Neural cell (in vitro differentiated cells): ENCODE measurements around the gene ADCY7. TPM values are rescaled to one million over a fixed set of nuclear protein-coding genes. Genes with fewer than 3 reads are reported as not detected.

ENCODE experiments used
- H2AFZ ChIP-seq: fragments of 200-600, 300-800 bp; sonication (generic), shearing (Covaris generic); 2 replicates; pipeline ENCODE4 v1.6.0; 2014; ENCODE audit warnings: low read depth, mild to moderate bottlenecking, antibody characterized with exemption, low read length, moderate library complexity
- H3F3A ChIP-seq: fragments of 200-600 bp; shearing (Covaris generic); 2 replicates; pipeline ENCODE4 v1.6.1; 2016; ENCODE audit warnings: mild to moderate bottlenecking, moderate library complexity, mixed read lengths, antibody characterized with exemption, low read length; ENCODE audit not compliant: insufficient read depth, poor library complexity, severe bottlenecking
- H3K27ac ChIP-seq: fragments of 200-600, 300-800 bp; sonication (generic), shearing (Covaris generic); 2 replicates; pipeline ENCODE4 v1.5.1; 2014; ENCODE audit warnings: mild to moderate bottlenecking, low read length, moderate library complexity
- H3K27me3 ChIP-seq: fragments of 300-800, 200-600 bp; sonication (generic), shearing (Covaris generic); 2 replicates; pipeline ENCODE4 v1.6.0; 2014; ENCODE audit warnings: mild to moderate bottlenecking, low read depth, low read length, moderate library complexity; ENCODE audit not compliant: insufficient read depth
- H3K36me3 ChIP-seq: fragments of 300-800, 200-600 bp; sonication (generic), shearing (Covaris generic); 2 replicates; pipeline ENCODE4 v1.5.1; 2014; ENCODE audit warnings: mild to moderate bottlenecking, antibody characterized with exemption, low read length, moderate library complexity; ENCODE audit not compliant: insufficient read depth
- H3K4me2 ChIP-seq: fragments of 300-800, 200-600 bp; sonication (generic), shearing (Covaris generic); 2 replicates; pipeline ENCODE4 v1.6.0; 2014; ENCODE audit warnings: mild to moderate bottlenecking, low read length
- H3K4me3 ChIP-seq: fragments of 300-800, 200-600 bp; sonication (generic), shearing (Covaris generic); 2 replicates; pipeline ENCODE4 v1.5.1; 2014; ENCODE audit warnings: mild to moderate bottlenecking, low read length, moderate library complexity
- H3K79me2 ChIP-seq: fragments of 200-600 bp; shearing (Covaris generic); replicated peaks from 2 replicates; pipeline ENCODE4 v1.6.0; 2014; ENCODE audit warnings: mild to moderate bottlenecking, low read length, moderate library complexity; ENCODE audit not compliant: insufficient read depth
- H3K9ac ChIP-seq: fragments of 300-800, 200-600 bp; sonication (generic), shearing (Covaris generic); 2 replicates; pipeline ENCODE4 v1.6.1; 2016; ENCODE audit warnings: mild to moderate bottlenecking, low read length, mixed read lengths
- H3K9me2 ChIP-seq: fragments of 200-600 bp; shearing (Covaris generic); 2 replicates; pipeline ENCODE4 v1.6.1; 2016; ENCODE audit warnings: mild to moderate bottlenecking, low read length, mixed read lengths; ENCODE audit not compliant: insufficient read depth
- H3K9me3 ChIP-seq: fragments of 200-600, 300-800 bp; sonication (generic), shearing (Covaris generic); 2 replicates; pipeline ENCODE4 v1.6.1; 2016; ENCODE audit warnings: mild to moderate bottlenecking, mixed run types, low read length, moderate library complexity, mixed read lengths
- H4K20me1 ChIP-seq: fragments of 200-600 bp; shearing (Covaris generic); 2 replicates; pipeline ENCODE4 v1.6.1; 2016; ENCODE audit warnings: mild to moderate bottlenecking, mixed run types; ENCODE audit not compliant: insufficient read depth
- CTCF ChIP-seq: fragments of 450-650 bp; IDR thresholded peaks from 2 replicates; pipeline ENCODE4 v1.5.1; 2014; ENCODE audit warnings: antibody characterized with exemption, mild to moderate bottlenecking, moderate library complexity; ENCODE audit not compliant: poor library complexity, severe bottlenecking
- EP300 ChIP-seq: fragments of 450-650 bp; conservative IDR thresholded peaks from 2 replicates; pipeline ENCODE4 v1.6.1; 2014; ENCODE audit warnings: antibody characterized with exemption, mild to moderate bottlenecking, moderate library complexity; ENCODE audit not compliant: poor library complexity, severe bottlenecking
- EZH2 ChIP-seq: fragments of 200-600, 300-800 bp; shearing (Covaris generic), sonication (generic); IDR thresholded peaks from 2 replicates; pipeline ENCODE4 v1.6.1; 2014; ENCODE audit warnings: antibody characterized with exemption, low read length, borderline replicate concordance, mild to moderate bottlenecking; ENCODE audit not compliant: insufficient read depth, poor library complexity, severe bottlenecking
- MXI1 ChIP-seq: fragments of 450-650 bp; conservative IDR thresholded peaks from 2 replicates; pipeline ENCODE4 v1.6.1; 2014; ENCODE audit warnings: antibody characterized with exemption, mild to moderate bottlenecking; ENCODE audit not compliant: poor library complexity, severe bottlenecking
- POLR2AphosphoS5 ChIP-seq: IDR thresholded peaks from 2 replicates; pipeline ENCODE4 v1.6.1; 2012
- RAD21 ChIP-seq: fragments of 450-650 bp; conservative IDR thresholded peaks from 2 replicates; pipeline ENCODE4 v1.6.1; 2014; ENCODE audit warnings: antibody characterized with exemption, mild to moderate bottlenecking, moderate library complexity
- REST ChIP-seq: IDR thresholded peaks from 2 replicates; pipeline ENCODE4 v1.6.1; 2012; ENCODE audit warnings: borderline replicate concordance
- SMC3 ChIP-seq: fragments of 450-650 bp; conservative IDR thresholded peaks from 2 replicates; pipeline ENCODE4 v1.6.1; 2014; ENCODE audit warnings: antibody characterized with exemption, mild to moderate bottlenecking, moderate library complexity; ENCODE audit not compliant: poor library complexity
- TAF1 ChIP-seq: IDR thresholded peaks from 2 replicates; pipeline ENCODE4 v1.6.1; 2012; ENCODE audit warnings: low read depth
- polyA plus RNA-seq: library from polyadenylated mRNA; depleted of rRNA; stranded (reverse); fragments of >200 nt; gene quantifications from 2 replicates; pipeline ENCODE4 v1.2.3, GENCODE V29; 2014

The ADCY7 gene
- polyA plus RNA-seq, 1 donor from 2014 or later, result 2.0 TPM

- no peak for TF ChIP-seq POLR2AphosphoS5
- no peak for TF ChIP-seq RAD21
- TF ChIP-seq SMC3, result no peak
- TF ChIP-seq MXI1, result no peak
- no peak for TF ChIP-seq EP300
- no peak for TF ChIP-seq TAF1
- no peak for TF ChIP-seq REST
- no peak for TF ChIP-seq CTCF
- TF ChIP-seq EZH2, result no peak
Measured at GRCh38 chr16:50229149-50229726, 37.1 kb upstream of the ADCY7 start.

GRCh38 chr16:50234771-50235556 lies 31.4 kb upstream of the ADCY7 start:
- TF ChIP-seq MXI1, result no peak
- no peak for TF ChIP-seq REST
- TF ChIP-seq EP300, result no peak
- no peak for TF ChIP-seq TAF1
- TF ChIP-seq SMC3, result no peak
- no peak for TF ChIP-seq RAD21
- TF ChIP-seq POLR2AphosphoS5, result no peak
- Histone ChIP-seq H2AFZ (no peak overlapping the region), H3K27ac (no peak overlapping the region), H3K36me3 (no peaks in the 10 kb centered on the region), H3F3A (no peaks in the 10 kb centered on the region), H3K9me2 (no peaks in the 10 kb centered on the region), H3K4me3 (no peak overlapping the region), H3K9ac (no peak overlapping the region), H3K4me2 (no peak overlapping the region), H4K20me1 (no peaks in the 10 kb centered on the region), H3K9me3 (no peaks in the 10 kb centered on the region), H3K79me2 (no peaks in the 10 kb centered on the region), H3K27me3 (no peaks in the 10 kb centered on the region)

More at GRCh38 chr16:50229149-50229726, 37.1 kb upstream of the ADCY7 start:
- Histone ChIP-seq H3K9me3 (no peaks in the 10 kb centered on the region), H3K9ac (no peak overlapping the region), H3K36me3 (peaks cover 5% of the 10 kb centered on the region), H3K4me3 (no peak overlapping the region), H2AFZ (no peak overlapping the region), H3K27me3 (no peaks in the 10 kb centered on the region), H3K4me2 (no peak overlapping the region), H3K9me2 (no peaks in the 10 kb centered on the region), H3F3A (no peaks in the 10 kb centered on the region), H3K27ac (no peak overlapping the region), H3K79me2 (no peaks in the 10 kb centered on the region), H4K20me1 (no peaks in the 10 kb centered on the region)
